ENCODE data around the gene TBX3.
A peak's percentile ranks its signal among the peaks of the same experiment; 100 is the strongest.

The TBX3 gene

GRCh38 chr12:114701553-114701952 lies 17.6 kb upstream of the TBX3 start:
- H3K36me3 ChIP-seq (ENCODE audit: insufficient read depth, low read length) = no peaks in the 10 kb centered on the region
- no peaks in the 10 kb centered on the region for H3K9me3 ChIP-seq (ENCODE audit: control insufficient read depth, insufficient read depth, low read length)
- no peak overlapping the region for H3K9ac ChIP-seq (ENCODE audit: low read depth, low read length)
- H3K4me1 ChIP-seq (ENCODE audit: insufficient read depth, low read length) = peaks cover 33% of the 10 kb centered on the region

- no peak overlapping the region for H3K9ac ChIP-seq (ENCODE audit: low read depth, low read length)
- H3K4me1 ChIP-seq (ENCODE audit: insufficient read depth, low read length) = peaks cover 33% of the 10 kb centered on the region
- H3K36me3 ChIP-seq (ENCODE audit: insufficient read depth, low read length) = no peaks in the 10 kb centered on the region
- no peaks in the 10 kb centered on the region for H3K9me3 ChIP-seq (ENCODE audit: control insufficient read depth, insufficient read depth, low read length)
These were observed 17.1 kb upstream of the TBX3 start for GRCh38 chr12:114701104-114701414.

GRCh38 chr12:114700392-114701103 lies 16.6 kb upstream of the TBX3 start:
- Histone ChIP-seq H3K9me3 (ENCODE audit: control insufficient read depth, insufficient read depth, low read length) (no peaks in the 10 kb centered on the region), H3K9ac (ENCODE audit: low read depth, low read length) (peak overlapping the region; percentile 27; the same call in 1 of the 2 replicates), H3K4me1 (ENCODE audit: insufficient read depth, low read length) (peaks cover 37% of the 10 kb centered on the region), H3K36me3 (ENCODE audit: insufficient read depth, low read length) (no peaks in the 10 kb centered on the region)

GRCh38 chr12:114698566-114699163 lies 14.7 kb upstream of the TBX3 start:
- Histone ChIP-seq H3K36me3 (ENCODE audit: insufficient read depth, low read length) (no peaks in the 10 kb centered on the region), H3K4me1 (ENCODE audit: insufficient read depth, low read length) (peaks cover 36% of the 10 kb centered on the region), H3K9me3 (ENCODE audit: control insufficient read depth, insufficient read depth, low read length) (no peaks in the 10 kb centered on the region), H3K9ac (ENCODE audit: low read depth, low read length) (peak overlapping the region; percentile 44; the same call in 1 of the 2 replicates)

- peaks cover 33% of the 10 kb centered on the region for H3K4me1 ChIP-seq (ENCODE audit: insufficient read depth, low read length)
- H3K9me3 ChIP-seq (ENCODE audit: control insufficient read depth, insufficient read depth, low read length) = no peaks in the 10 kb centered on the region
- no peaks in the 10 kb centered on the region for H3K36me3 ChIP-seq (ENCODE audit: insufficient read depth, low read length)
- H3K9ac ChIP-seq (ENCODE audit: low read depth, low read length) = peak overlapping the region; percentile 44; the same call in 1 of the 2 replicates
These were observed 14.0 kb upstream of the TBX3 start for GRCh38 chr12:114697741-114698565.

GRCh38 chr12:114697243-114697716 lies 13.3 kb upstream of the TBX3 start:
- Histone ChIP-seq H3K4me1 (ENCODE audit: insufficient read depth, low read length) (peaks cover 28% of the 10 kb centered on the region), H3K36me3 (ENCODE audit: insufficient read depth, low read length) (no peaks in the 10 kb centered on the region), H3K9ac (ENCODE audit: low read depth, low read length) (peak overlapping the region; percentile 44; the same call in 1 of the 2 replicates), H3K9me3 (ENCODE audit: control insufficient read depth, insufficient read depth, low read length) (no peaks in the 10 kb centered on the region)

GRCh38 chr12:114696443-114697242 lies 12.7 kb upstream of the TBX3 start:
- H3K36me3 ChIP-seq (ENCODE audit: insufficient read depth, low read length) = no peaks in the 10 kb centered on the region
- H3K9ac ChIP-seq (ENCODE audit: low read depth, low read length) = no peak overlapping the region
- H3K4me1 ChIP-seq (ENCODE audit: insufficient read depth, low read length) = peaks cover 21% of the 10 kb centered on the region
- no peaks in the 10 kb centered on the region for H3K9me3 ChIP-seq (ENCODE audit: control insufficient read depth, insufficient read depth, low read length)

GRCh38 chr12:114695305-114695592 lies 11.3 kb upstream of the TBX3 start:
- Histone ChIP-seq H3K4me1 (ENCODE audit: insufficient read depth, low read length) (peaks cover 17% of the 10 kb centered on the region), H3K36me3 (ENCODE audit: insufficient read depth, low read length) (no peaks in the 10 kb centered on the region), H3K9me3 (ENCODE audit: control insufficient read depth, insufficient read depth, low read length) (no peaks in the 10 kb centered on the region), H3K9ac (ENCODE audit: low read depth, low read length) (no peak overlapping the region)

- peaks cover 17% of the 10 kb centered on the region for H3K4me1 ChIP-seq (ENCODE audit: insufficient read depth, low read length)
- H3K36me3 ChIP-seq (ENCODE audit: insufficient read depth, low read length) = no peaks in the 10 kb centered on the region
- H3K9ac ChIP-seq (ENCODE audit: low read depth, low read length) = no peak overlapping the region
- no peaks in the 10 kb centered on the region for H3K9me3 ChIP-seq (ENCODE audit: control insufficient read depth, insufficient read depth, low read length)
These were observed 10.7 kb upstream of the TBX3 start for GRCh38 chr12:114694436-114695304.

- H3K36me3 ChIP-seq (ENCODE audit: insufficient read depth, low read length) = no peaks in the 10 kb centered on the region
- no peak overlapping the region for H3K9ac ChIP-seq (ENCODE audit: low read depth, low read length)
- H3K9me3 ChIP-seq (ENCODE audit: control insufficient read depth, insufficient read depth, low read length) = no peaks in the 10 kb centered on the region
- H3K4me1 ChIP-seq (ENCODE audit: insufficient read depth, low read length) = peaks cover 17% of the 10 kb centered on the region
These were observed 9.6 kb upstream of the TBX3 start for GRCh38 chr12:114693532-114693931.

- no peaks in the 10 kb centered on the region for H3K36me3 ChIP-seq (ENCODE audit: insufficient read depth, low read length)
- H3K9ac ChIP-seq (ENCODE audit: low read depth, low read length) = peak overlapping the region; percentile 39; the same call in 1 of the 2 replicates
- H3K9me3 ChIP-seq (ENCODE audit: control insufficient read depth, insufficient read depth, low read length) = no peaks in the 10 kb centered on the region
- H3K4me1 ChIP-seq (ENCODE audit: insufficient read depth, low read length) = peaks cover 21% of the 10 kb centered on the region
These were observed 9.1 kb upstream of the TBX3 start for GRCh38 chr12:114693059-114693531.

- H3K9me3 ChIP-seq (ENCODE audit: control insufficient read depth, insufficient read depth, low read length) = no peaks in the 10 kb centered on the region
- H3K4me1 ChIP-seq (ENCODE audit: insufficient read depth, low read length) = peaks cover 16% of the 10 kb centered on the region
- H3K9ac ChIP-seq (ENCODE audit: low read depth, low read length) = peak overlapping the region; percentile 39; the same call in 1 of the 2 replicates
- no peaks in the 10 kb centered on the region for H3K36me3 ChIP-seq (ENCODE audit: insufficient read depth, low read length)
These were observed 8.4 kb upstream of the TBX3 start for GRCh38 chr12:114692186-114693058.
